Dermis blood vessel endothelial cell (primary cell): ENCODE data around the gene GNE. TPM values are rescaled to one million over a fixed set of nuclear protein-coding genes. Genes with fewer than 3 reads are reported as not detected.
"Not testable (repeated sequence)": the region's sequence is repeated elsewhere in the genome, so short reads cannot be mapped to it uniquely, and the experiment has no call there.

ENCODE experiments used
- DNase-seq: peaks from one replicate; pipeline ENCODE4 v3.0.0; 2010
- total RNA-seq: library from RNA; depleted of rRNA; stranded (reverse); fragments of >200 nt; gene quantifications from 2 replicates; pipeline ENCODE4 v1.2.3, GENCODE V29; 2014

Gene GNE
- 22.8 and 23.0 TPM in 2 replicates for total RNA-seq

GRCh38 chr9:36258208-36258995 is at the start of gene GNE:
Gene GNE, minus strand, starts transcription at chr9:36258448. Its CDS starts 9,093 bp downstream, at chr9:36249355.
- peak; percentile 97 for DNase-seq

- DNase-seq: peak; percentile 39
Observed at GRCh38 chr9:36306471-36307306, 48.4 kb upstream of the GNE start.

- not testable (repeated sequence) for DNase-seq
Observed at GRCh38 chr9:36304366-36304765, 46.1 kb upstream of the GNE start.

GRCh38 chr9:36301227-36301626 is 43.0 kb upstream of the GNE start:
- no peak for DNase-seq

- no peak for DNase-seq
Observed at GRCh38 chr9:36298566-36298965, 40.3 kb upstream of the GNE start.

GRCh38 chr9:36297798-36298197 is 39.5 kb upstream of the GNE start:
- DNase-seq: no peak

GRCh38 chr9:36294996-36295395 is 36.7 kb upstream of the GNE start:
- DNase-seq: not testable (repeated sequence)

GRCh38 chr9:36293918-36294317 is 35.7 kb upstream of the GNE start:
- no peak for DNase-seq

GRCh38 chr9:36293171-36293570 is 34.9 kb upstream of the GNE start:
- DNase-seq: peak; percentile 5

GRCh38 chr9:36292641-36293040 is 34.4 kb upstream of the GNE start:
- DNase-seq: no peak

- no peak for DNase-seq
Observed at GRCh38 chr9:36290996-36291395, 32.7 kb upstream of the GNE start.

- DNase-seq: no peak
Observed at GRCh38 chr9:36289836-36290435, 31.7 kb upstream of the GNE start.

GRCh38 chr9:36288070-36288469 is 29.8 kb upstream of the GNE start:
- DNase-seq: no peak

GRCh38 chr9:36286388-36286787 is 28.1 kb upstream of the GNE start:
- DNase-seq: no peak

GRCh38 chr9:36284226-36284625 is 26.0 kb upstream of the GNE start:
- DNase-seq: no peak

GRCh38 chr9:36282275-36282674 is 24.0 kb upstream of the GNE start:
- DNase-seq: no peak

- no peak for DNase-seq
Observed at GRCh38 chr9:36280989-36281388, 22.7 kb upstream of the GNE start.

GRCh38 chr9:36278243-36278642 is 20.0 kb upstream of the GNE start:
- no peak for DNase-seq

GRCh38 chr9:36276781-36277181 is 18.5 kb upstream of the GNE start:
- DNase-seq: peak; percentile 28

- no peak for DNase-seq
Observed at GRCh38 chr9:36276254-36276653, 18.0 kb upstream of the GNE start.

GRCh38 chr9:36275060-36275459 is 16.8 kb upstream of the GNE start:
- no peak for DNase-seq

GRCh38 chr9:36273354-36273753 is 15.1 kb upstream of the GNE start:
- not testable (repeated sequence) for DNase-seq

- no peak for DNase-seq
Observed at GRCh38 chr9:36268007-36268427, 9.8 kb upstream of the GNE start.
